Transverse colon (tissue), 4 donors: ENCODE results near the gene EIF5B. TPM values are rescaled to one million over a fixed set of nuclear protein-coding genes. Genes with fewer than 3 reads are reported as not detected.

Source experiments
- DNase-seq: peaks from one replicate; pipeline ENCODE4 v3.0.0-alpha.2; 2019
- H3K27ac ChIP-seq, 4 donors: fragments of 200-600 bp; sonication (generic); 2 replicates each; pipeline ENCODE4 v1.5.1; 2016 to 2018; ENCODE audit warnings: inconsistent platforms in 4 of 4
- H3K27me3 ChIP-seq: fragments of 200-600 bp; sonication (generic); 2 replicates; pipeline ENCODE4 v1.5.1; 2017; ENCODE audit warnings: inconsistent platforms
- H3K36me3 ChIP-seq, 4 donors: fragments of 200-600 bp; sonication (generic); 2 replicates each; pipeline ENCODE4 v1.5.1; 2017 to 2019; ENCODE audit warnings: inconsistent platforms in 4 of 4
- H3K4me1 ChIP-seq, 4 donors: fragments of 200-600 bp; sonication (generic); 2 replicates each; pipeline ENCODE4 v1.5.1; 2017 to 2020; ENCODE audit warnings: inconsistent platforms in 4 of 4
- H3K4me3 ChIP-seq, 4 donors: fragments of 200-600 bp; sonication (generic); 1 replicate in 1 of 4; 2 replicates in 3 of 4; pipeline versions ENCODE4 v1.5.1 to v1.6.1; 2017 to 2019; ENCODE audit warnings: inconsistent platforms in 4 of 4
- H3K9me3 ChIP-seq, 2 donors: fragments of 200-600 bp; sonication (generic); 2 replicates each; pipeline ENCODE4 v1.5.1; 2017 to 2019; ENCODE audit warnings: inconsistent platforms in 2 of 2
- EP300 ChIP-seq: sonication (generic); formaldehyde crosslinking; IDR thresholded peaks from one replicate; pipeline ENCODE4 v1.6.1; 2017; ENCODE audit warnings: antibody characterized with exemption, low read depth
- POLR2A ChIP-seq: fragments of 450-650 bp; IDR thresholded peaks from one replicate; pipeline ENCODE4 v1.6.1; 2016; ENCODE audit warnings: antibody characterized with exemption, mild to moderate bottlenecking, moderate library complexity
- POLR2AphosphoS5 ChIP-seq, 3 donors: sonication (generic); formaldehyde crosslinking; IDR thresholded peaks; one replicate each; pipeline ENCODE4 v1.6.1; 2016; ENCODE audit warnings: antibody characterized with exemption in 3 of 3
- WGBS, 2 donors: methylation state at CpG; one replicate each; pipeline ENCODE4 v1.1.5; 2018; ENCODE audit warnings: low coverage in 1 of 2; 5-methylcytosine and 5-hydroxymethylcytosine counted together
- in situ Hi-C, 4 donors: fragments of 200-750 bp; cut with MboI; loops; one replicate each; pipeline versions ENCODE4 v1.15.0 to v1.15.1; 2017; ENCODE audit warnings: low sequenced_read_pairs in 3 of 4, low pct_ligation_motif_present in 1 of 4, low pct_unique_long_range_greater_than_20kb in 1 of 4
- intact Hi-C: fragments of 100-400 bp; cut with DNase I; formaldehyde crosslinking; loops from one replicate; pipeline ENCODE4 v1.15.1; 2023; ENCODE audit warnings: low total_unique reads
- total RNA-seq, 4 donors: library from RNA; depleted of rRNA; stranded (reverse); fragments of >200 nt; gene quantifications; one replicate each; pipeline ENCODE4 v1.1.0, GENCODE V29; 2016
- TF ChIP-seq, protein P1 (sequence below), 5 experiments: fragments of 200-600 bp in 3 of 5; fragments of 450-650 bp in 2 of 5; sonication (generic) in 3 of 5; IDR thresholded peaks; 1 replicate in 2 of 5; 2 replicates in 3 of 5; pipeline ENCODE4 v1.5.1; 2016 to 2017; ENCODE audit warnings: antibody characterized with exemption in 5 of 5, inconsistent platforms in 3 of 5, mild to moderate bottlenecking in 2 of 5, moderate library complexity in 1 of 5

EIF5B gene
- total RNA-seq, 4 donors from 2014 or later: 13.1 to 32.6 (median 20.6) TPM

DNA sequence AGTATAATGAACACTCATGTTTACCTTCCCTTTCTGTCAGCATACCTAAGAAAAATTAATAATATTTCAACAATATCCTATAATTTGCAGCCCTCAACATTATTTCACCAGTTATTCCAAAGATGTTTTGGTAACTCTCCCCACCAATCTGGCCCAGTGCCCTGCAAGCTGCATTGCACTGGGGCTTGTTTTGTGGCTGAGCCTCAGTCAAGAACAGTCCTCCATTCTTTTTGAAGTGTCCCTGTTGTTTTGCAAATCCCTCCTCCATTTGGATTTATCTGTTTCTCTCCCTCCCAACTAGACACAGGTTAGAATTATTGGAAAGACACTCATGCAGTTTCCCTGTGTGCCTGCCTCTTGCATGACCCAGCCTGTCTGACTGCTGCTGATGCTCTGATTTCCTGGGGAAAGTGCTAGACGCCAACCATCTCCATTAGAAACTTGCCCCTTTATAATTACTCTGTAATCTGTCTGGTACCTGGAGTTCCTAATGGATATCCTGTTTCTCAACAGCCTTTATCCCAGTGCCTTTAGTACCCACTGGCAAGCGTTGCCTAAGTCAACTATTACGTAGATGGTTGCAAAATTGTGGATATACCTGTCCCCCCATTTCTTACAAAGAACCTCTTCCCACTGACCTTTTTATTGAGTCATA lies 60.2 kb downstream of the EIF5B start:
- WGBS, 2 donors: 97 to 100% methylated on average over 2 to 3 of the region's 3 CpGs
- in situ Hi-C loops: no loop called here
- TF ChIP-seq POLR2A (no peak), EP300 (no peak), POLR2AphosphoS5 (IDR thresholded peaks at IDR 0.05) (no peak)
- TF ChIP-seq, protein P1, sequence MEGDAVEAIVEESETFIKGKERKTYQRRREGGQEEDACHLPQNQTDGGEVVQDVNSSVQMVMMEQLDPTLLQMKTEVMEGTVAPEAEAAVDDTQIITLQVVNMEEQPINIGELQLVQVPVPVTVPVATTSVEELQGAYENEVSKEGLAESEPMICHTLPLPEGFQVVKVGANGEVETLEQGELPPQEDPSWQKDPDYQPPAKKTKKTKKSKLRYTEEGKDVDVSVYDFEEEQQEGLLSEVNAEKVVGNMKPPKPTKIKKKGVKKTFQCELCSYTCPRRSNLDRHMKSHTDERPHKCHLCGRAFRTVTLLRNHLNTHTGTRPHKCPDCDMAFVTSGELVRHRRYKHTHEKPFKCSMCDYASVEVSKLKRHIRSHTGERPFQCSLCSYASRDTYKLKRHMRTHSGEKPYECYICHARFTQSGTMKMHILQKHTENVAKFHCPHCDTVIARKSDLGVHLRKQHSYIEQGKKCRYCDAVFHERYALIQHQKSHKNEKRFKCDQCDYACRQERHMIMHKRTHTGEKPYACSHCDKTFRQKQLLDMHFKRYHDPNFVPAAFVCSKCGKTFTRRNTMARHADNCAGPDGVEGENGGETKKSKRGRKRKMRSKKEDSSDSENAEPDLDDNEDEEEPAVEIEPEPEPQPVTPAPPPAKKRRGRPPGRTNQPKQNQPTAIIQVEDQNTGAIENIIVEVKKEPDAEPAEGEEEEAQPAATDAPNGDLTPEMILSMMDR (IDR thresholded peaks at IDR 0.05): no peak
- no peak overlapping the region for H3K4me3 ChIP-seq
- no peaks in the 10 kb centered on the region for H3K9me3 ChIP-seq
- no peak for DNase-seq
- H3K27me3 ChIP-seq: no peaks in the 10 kb centered on the region
- peaks cover 0 to 62% (median 24%) of the 10 kb centered on the region in 4 donors for H3K36me3 ChIP-seq
- peaks cover 0 to 10% (median 5%) of the 10 kb centered on the region in 4 donors for H3K4me1 ChIP-seq
- intact Hi-C loops: no loop called here
- H3K27ac ChIP-seq: no peak overlapping the region

DNA sequence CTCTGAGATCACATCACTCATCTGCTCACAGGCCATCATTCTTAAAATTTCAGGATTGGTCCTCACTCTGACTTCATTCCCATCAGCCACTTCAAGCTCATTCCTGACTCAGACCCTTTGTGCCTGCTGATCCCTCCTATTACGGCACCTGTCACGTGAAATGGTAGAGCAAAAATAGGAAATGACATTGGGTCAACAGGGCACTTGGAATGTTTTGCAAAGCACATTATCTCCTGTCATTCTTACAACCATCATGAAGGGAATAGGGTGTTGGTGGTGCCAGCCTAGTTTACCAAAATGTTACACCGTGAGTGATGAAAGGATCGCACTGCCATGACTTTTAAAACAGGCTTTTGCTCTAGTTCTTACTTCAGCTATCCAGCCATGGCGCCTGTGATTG lies 61.1 kb downstream of the EIF5B start:
- DNase-seq: no peak
- intact Hi-C loops (no loop called here), in situ Hi-C loops (no loop called here)
- no peaks in the 10 kb centered on the region for H3K27me3 ChIP-seq
- 90 to 95% methylated on average over 4 to 5 of the region's 5 CpGs for WGBS, 2 donors
- H3K9me3 ChIP-seq: no peaks in the 10 kb centered on the region
- no peak overlapping the region for H3K27ac ChIP-seq
- no peak overlapping the region for H3K4me3 ChIP-seq
- no peak for TF ChIP-seq POLR2AphosphoS5 (IDR thresholded peaks at IDR 0.05)
- TF ChIP-seq EP300: no peak
- TF ChIP-seq, protein P1 (IDR thresholded peaks at IDR 0.05): no peak
- TF ChIP-seq POLR2A: no peak
- peaks cover 0 to 67% (median 26%) of the 10 kb centered on the region in 4 donors for H3K36me3 ChIP-seq
- H3K4me1 ChIP-seq: peaks cover 0 to 5% (median 2%) of the 10 kb centered on the region in 4 donors

DNA sequence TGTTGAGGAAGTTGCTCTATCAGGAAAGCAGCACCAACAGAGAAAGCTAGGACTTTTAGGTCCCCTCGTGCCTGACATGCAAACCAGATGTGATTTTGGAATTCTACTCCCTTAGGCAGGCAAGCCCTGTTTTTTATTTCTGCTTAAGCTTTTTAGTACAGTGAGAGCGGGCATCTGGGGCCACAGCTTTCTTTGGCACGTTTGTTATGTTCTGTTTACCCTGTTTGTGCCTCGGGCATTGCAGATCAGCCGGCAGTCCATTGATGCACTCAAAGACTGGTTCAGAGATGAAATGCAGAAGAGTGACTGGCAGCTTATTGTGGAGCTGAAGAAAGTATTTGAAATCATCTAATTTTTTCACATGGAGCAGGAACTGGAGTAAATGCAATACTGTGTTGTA lies 61.9 kb downstream of the EIF5B start:
- H3K9me3 ChIP-seq: no peaks in the 10 kb centered on the region
- no peak for DNase-seq
- no peak overlapping the region for H3K27ac ChIP-seq
- H3K4me1 ChIP-seq: no peaks in the 10 kb centered on the region
- no peak overlapping the region for H3K4me3 ChIP-seq
- H3K36me3 ChIP-seq: peaks cover 0 to 70% (median 25%) of the 10 kb centered on the region in 4 donors
- TF ChIP-seq EP300 (no peak), POLR2A (no peak), POLR2AphosphoS5 (IDR thresholded peaks at IDR 0.05) (no peak)
- TF ChIP-seq, protein P1 (IDR thresholded peaks at IDR 0.05): no peak
- intact Hi-C loops: no loop called here
- in situ Hi-C loops: no loop called here
- 77 to 83% methylated on average over 4 to 5 of the region's 5 CpGs for WGBS, 2 donors
- H3K27me3 ChIP-seq: no peaks in the 10 kb centered on the region

DNA sequence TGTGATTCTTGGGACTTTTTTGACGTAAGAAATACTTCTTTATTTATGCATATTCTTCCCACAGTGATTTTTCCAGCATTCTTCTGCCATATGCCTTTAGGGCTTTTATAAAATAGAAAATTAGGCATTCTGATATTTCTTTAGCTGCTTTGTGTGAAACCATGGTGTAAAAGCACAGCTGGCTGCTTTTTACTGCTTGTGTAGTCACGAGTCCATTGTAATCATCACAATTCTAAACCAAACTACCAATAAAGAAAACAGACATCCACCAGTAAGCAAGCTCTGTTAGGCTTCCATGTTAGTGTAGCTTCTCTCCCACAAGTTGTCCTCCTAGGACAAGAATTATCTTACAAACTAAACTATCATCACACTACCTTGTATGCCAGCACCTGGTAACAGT lies 62.6 kb downstream of the EIF5B start:
- peaks cover 0 to 63% (median 26%) of the 10 kb centered on the region in 4 donors for H3K36me3 ChIP-seq

DNA sequence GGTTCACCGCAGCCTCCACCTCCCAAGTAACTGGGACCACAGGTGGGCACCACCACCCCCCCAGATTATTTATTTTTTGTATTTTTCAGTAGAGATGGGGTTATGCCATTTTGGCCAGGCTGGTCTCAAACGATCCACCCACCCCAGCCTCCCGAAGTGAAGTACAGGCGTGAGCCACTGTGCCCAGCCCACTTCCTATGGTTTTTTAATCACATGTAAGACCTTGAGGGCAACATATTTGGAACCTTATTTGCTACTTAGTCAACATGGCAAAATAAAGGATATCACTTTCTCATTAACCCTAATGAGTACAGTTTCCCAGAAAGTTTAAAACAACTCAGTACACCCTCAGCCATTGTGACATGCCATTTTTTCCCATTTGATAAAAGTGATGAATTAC lies 64.7 kb downstream of the EIF5B start:
- WGBS, 2 donors: 80 to 96% methylated on average over 2 to 4 of the region's 4 CpGs
- Histone ChIP-seq H3K27ac (no peak overlapping the region), H3K4me3 (no peak overlapping the region), H3K4me1 (no peaks in the 10 kb centered on the region), H3K27me3 (no peaks in the 10 kb centered on the region), H3K36me3 (peaks cover 0 to 63% (median 27%) of the 10 kb centered on the region in 4 donors), H3K9me3 (no peaks in the 10 kb centered on the region)
- no peak for DNase-seq
- in situ Hi-C loops: no loop called here
- TF ChIP-seq POLR2AphosphoS5 (IDR thresholded peaks at IDR 0.05): no peak
- TF ChIP-seq, protein P1 (IDR thresholded peaks at IDR 0.05): no peak
- TF ChIP-seq EP300: no peak
- no peak for TF ChIP-seq POLR2A
- intact Hi-C loops: no loop called here

More for the DNA sequence above, 62.6 kb downstream of the EIF5B start:
- no peaks in the 10 kb centered on the region for H3K27me3 ChIP-seq
- in situ Hi-C loops: no loop called here
- H3K27ac ChIP-seq: no peak overlapping the region
- TF ChIP-seq EP300 (no peak), POLR2AphosphoS5 (IDR thresholded peaks at IDR 0.05) (no peak)
- DNase-seq: no peak
- H3K9me3 ChIP-seq: no peaks in the 10 kb centered on the region
- no peaks in the 10 kb centered on the region for H3K4me1 ChIP-seq
- H3K4me3 ChIP-seq: no peak overlapping the region
- intact Hi-C loops: no loop called here
- WGBS, 2 donors: 64% methylated on average over 2 of the region's 2 CpGs
